ENCODE measurements around the gene PDSS1. TPM values are rescaled to one million over a fixed set of nuclear protein-coding genes. Genes with fewer than 3 reads are reported as not detected.
"Not testable (repeated sequence)": the region's sequence is repeated elsewhere in the genome, so short reads cannot be mapped to it uniquely, and the experiment has no call there.

Gene PDSS1
- total RNA-seq (1 to 10 TPM; 2.5 to 4.2 TPM), polyA plus RNA-seq (1 to 10 TPM; 1.8 to 6.6 TPM)
- long read RNA-seq, donor 1, partial matches to known transcripts = 0 of 7 reads
- long read RNA-seq, donor 1, other reads (novel, unspliced or antisense) = 7 of 7 reads
- long read RNA-seq, donor 2, partial matches to known transcripts = 0 of 8 reads
- long read RNA-seq, donor 2, other reads (novel, unspliced or antisense) = 8 of 8 reads

GRCh38 chr10:26697163-26697921 is at the start of gene PDSS1:
Gene PDSS1, plus strand, starts transcription at chr10:26697701. Its CDS starts 11 bp downstream, at chr10:26697712.
- peak within 1 kb of the TSS; percentile 82 to 99 for H3K4me3 ChIP-seq (ENCODE audit: low read length in 2 of 2)
- no peaks in the 10 kb centered on the region for H3K9me3 ChIP-seq (ENCODE audit: control insufficient read depth, low read length)
- H3K36me3 ChIP-seq (ENCODE audit: control insufficient read depth in 1 of 2, insufficient read depth in 2 of 2, low read length in 1 of 2) = no peaks in the 10 kb centered on the region
- peaks cover 0 to 2% of the 10 kb centered on the region in 2 donors for H3K4me1 ChIP-seq (ENCODE audit: control insufficient read depth in 1 of 2, insufficient read depth in 2 of 2, low read length in 2 of 2)
- WGBS, 2 donors = 0% methylated on average over 51 to 82 of the region's 82 CpGs
- ATAC-seq (ENCODE audit: low FRiP score) (peak; percentile 94), DNase-seq (peak; percentile 84 to 91)
- H3K27me3 ChIP-seq (ENCODE audit: control insufficient read depth in 1 of 2, insufficient read depth in 2 of 2, low read length in 1 of 2) = no peaks in the 10 kb centered on the region
- intact Hi-C loops (cut with DNase I) = no loop called here
- H3K27ac ChIP-seq (ENCODE audit: low read depth in 1 of 2, low read length in 2 of 2) = peak within 1 kb of the TSS in 1 of 2 donors; percentile 89

- DNase-seq; H3K27me3 ChIP-seq (ENCODE audit: control insufficient read depth in 1 of 2, insufficient read depth in 2 of 2, low read length in 1 of 2); H3K4me3 ChIP-seq (ENCODE audit: low read length in 2 of 2); H3K4me1 ChIP-seq (ENCODE audit: control insufficient read depth in 1 of 2, insufficient read depth in 2 of 2, low read length in 2 of 2); H3K36me3 ChIP-seq (ENCODE audit: control insufficient read depth in 1 of 2, insufficient read depth in 2 of 2, low read length in 1 of 2); H3K27ac ChIP-seq (ENCODE audit: low read depth in 1 of 2, low read length in 2 of 2); intact Hi-C loops (cut with DNase I); ATAC-seq (ENCODE audit: low FRiP score); H3K9me3 ChIP-seq (ENCODE audit: control insufficient read depth, low read length): not testable (repeated sequence)
- 64 to 69% methylated on average over 3 of the region's 3 CpGs for WGBS, 2 donors
Observed at GRCh38 chr10:26648245-26648636, 49.3 kb upstream of the PDSS1 start.

GRCh38 chr10:26650406-26650805 is 47.1 kb upstream of the PDSS1 start:
- Histone ChIP-seq H3K9me3 (ENCODE audit: control insufficient read depth, low read length) (no peaks in the 10 kb centered on the region), H3K4me3 (ENCODE audit: low read length in 2 of 2) (no peak overlapping the region), H3K27me3 (ENCODE audit: control insufficient read depth in 1 of 2, insufficient read depth in 2 of 2, low read length in 1 of 2) (no peaks in the 10 kb centered on the region), H3K36me3 (ENCODE audit: control insufficient read depth in 1 of 2, insufficient read depth in 2 of 2, low read length in 1 of 2) (no peaks in the 10 kb centered on the region), H3K4me1 (ENCODE audit: control insufficient read depth in 1 of 2, insufficient read depth in 2 of 2, low read length in 2 of 2) (no peaks in the 10 kb centered on the region), H3K27ac (ENCODE audit: low read depth in 1 of 2, low read length in 2 of 2) (no peak overlapping the region)
- 47 to 53% methylated on average over 4 of the region's 4 CpGs for WGBS, 2 donors
- DNase-seq (no peak), ATAC-seq (ENCODE audit: low FRiP score) (no peak)
- intact Hi-C loops (cut with DNase I) = no loop called here

GRCh38 chr10:26651476-26651875 is 46.0 kb upstream of the PDSS1 start:
- not testable (repeated sequence) for DNase-seq; ATAC-seq (ENCODE audit: low FRiP score)

GRCh38 chr10:26653004-26653403 is 44.5 kb upstream of the PDSS1 start:
- DNase-seq (no peak), ATAC-seq (ENCODE audit: low FRiP score) (no peak)
- 87 to 91% methylated on average over 15 to 18 of the region's 18 CpGs for WGBS, 2 donors
- Histone ChIP-seq H3K27ac (ENCODE audit: low read depth in 1 of 2, low read length in 2 of 2) (no peak overlapping the region), H3K36me3 (ENCODE audit: control insufficient read depth in 1 of 2, insufficient read depth in 2 of 2, low read length in 1 of 2) (no peaks in the 10 kb centered on the region), H3K4me3 (ENCODE audit: low read length in 2 of 2) (no peak overlapping the region), H3K27me3 (ENCODE audit: control insufficient read depth in 1 of 2, insufficient read depth in 2 of 2, low read length in 1 of 2) (no peaks in the 10 kb centered on the region), H3K9me3 (ENCODE audit: control insufficient read depth, low read length) (no peaks in the 10 kb centered on the region), H3K4me1 (ENCODE audit: control insufficient read depth in 1 of 2, insufficient read depth in 2 of 2, low read length in 2 of 2) (no peaks in the 10 kb centered on the region)
- intact Hi-C loops (cut with DNase I) = no loop called here

More at GRCh38 chr10:26651476-26651875, 46.0 kb upstream of the PDSS1 start:
- intact Hi-C loops (cut with DNase I); H3K4me3 ChIP-seq (ENCODE audit: low read length in 2 of 2); H3K27me3 ChIP-seq (ENCODE audit: control insufficient read depth in 1 of 2, insufficient read depth in 2 of 2, low read length in 1 of 2); H3K36me3 ChIP-seq (ENCODE audit: control insufficient read depth in 1 of 2, insufficient read depth in 2 of 2, low read length in 1 of 2); H3K27ac ChIP-seq (ENCODE audit: low read depth in 1 of 2, low read length in 2 of 2); H3K9me3 ChIP-seq (ENCODE audit: control insufficient read depth, low read length); H3K4me1 ChIP-seq (ENCODE audit: control insufficient read depth in 1 of 2, insufficient read depth in 2 of 2, low read length in 2 of 2): not testable (repeated sequence)
- 49 to 56% methylated on average over 2 of the region's 2 CpGs for WGBS, 2 donors

GRCh38 chr10:26655746-26656145 is 41.8 kb upstream of the PDSS1 start:
- WGBS, 2 donors = 95 to 99% methylated on average over 1 of the region's 1 CpG
- H3K4me3 ChIP-seq (ENCODE audit: low read length in 2 of 2) = no peak overlapping the region
- DNase-seq (no peak), ATAC-seq (ENCODE audit: low FRiP score) (no peak)
- H3K27me3 ChIP-seq (ENCODE audit: control insufficient read depth in 1 of 2, insufficient read depth in 2 of 2, low read length in 1 of 2) = no peaks in the 10 kb centered on the region
- no peak overlapping the region for H3K27ac ChIP-seq (ENCODE audit: low read depth in 1 of 2, low read length in 2 of 2)
- H3K9me3 ChIP-seq (ENCODE audit: control insufficient read depth, low read length) = no peaks in the 10 kb centered on the region
- no peaks in the 10 kb centered on the region for H3K4me1 ChIP-seq (ENCODE audit: control insufficient read depth in 1 of 2, insufficient read depth in 2 of 2, low read length in 2 of 2)
- intact Hi-C loops (cut with DNase I) = no loop called here
- H3K36me3 ChIP-seq (ENCODE audit: control insufficient read depth in 1 of 2, insufficient read depth in 2 of 2, low read length in 1 of 2) = no peaks in the 10 kb centered on the region

GRCh38 chr10:26662864-26663263 is 34.6 kb upstream of the PDSS1 start:
- Histone ChIP-seq H3K4me3 (ENCODE audit: low read length in 2 of 2) (no peak overlapping the region), H3K27ac (ENCODE audit: low read depth in 1 of 2, low read length in 2 of 2) (no peak overlapping the region), H3K4me1 (ENCODE audit: control insufficient read depth in 1 of 2, insufficient read depth in 2 of 2, low read length in 2 of 2) (no peaks in the 10 kb centered on the region), H3K27me3 (ENCODE audit: control insufficient read depth in 1 of 2, insufficient read depth in 2 of 2, low read length in 1 of 2) (no peaks in the 10 kb centered on the region), H3K9me3 (ENCODE audit: control insufficient read depth, low read length) (no peaks in the 10 kb centered on the region), H3K36me3 (ENCODE audit: control insufficient read depth in 1 of 2, insufficient read depth in 2 of 2, low read length in 1 of 2) (no peaks in the 10 kb centered on the region)
- WGBS, 2 donors = 71 to 82% methylated on average over 2 of the region's 2 CpGs
- ATAC-seq (ENCODE audit: low FRiP score) (no peak), DNase-seq (no peak)
- intact Hi-C loops (cut with DNase I) = no loop called here

GRCh38 chr10:26665080-26666048 is 32.1 kb upstream of the PDSS1 start:
- ATAC-seq (ENCODE audit: low FRiP score) (no peak), DNase-seq (no peak)
- H3K27me3 ChIP-seq (ENCODE audit: control insufficient read depth in 1 of 2, insufficient read depth in 2 of 2, low read length in 1 of 2) = no peaks in the 10 kb centered on the region
- H3K4me1 ChIP-seq (ENCODE audit: control insufficient read depth in 1 of 2, insufficient read depth in 2 of 2, low read length in 2 of 2) = no peaks in the 10 kb centered on the region
- intact Hi-C loops (cut with DNase I) = no loop called here
- H3K27ac ChIP-seq (ENCODE audit: low read depth in 1 of 2, low read length in 2 of 2) = no peak overlapping the region
- 70 to 72% methylated on average over 7 of the region's 7 CpGs for WGBS, 2 donors
- no peaks in the 10 kb centered on the region for H3K36me3 ChIP-seq (ENCODE audit: control insufficient read depth in 1 of 2, insufficient read depth in 2 of 2, low read length in 1 of 2)
- no peaks in the 10 kb centered on the region for H3K9me3 ChIP-seq (ENCODE audit: control insufficient read depth, low read length)
- H3K4me3 ChIP-seq (ENCODE audit: low read length in 2 of 2) = no peak overlapping the region
